Measurements from ENCODE around the gene BMP10. TPM values are rescaled to one million over a fixed set of nuclear protein-coding genes. Genes with fewer than 3 reads are reported as not detected.

Gene BMP10
- total RNA-seq, 1 experiment from 2014 or later, result not detected

GRCh38 chr2:68862889-68863288 is 8.3 kb downstream of the BMP10 start (continued):
- TF ChIP-seq ELF1 (IDR thresholded peaks at IDR 0.05; ENCODE audit: borderline replicate concordance, low read depth), result no peak
- TF ChIP-seq CBX3 (IDR thresholded peaks at IDR 0.05; ENCODE audit: low read depth), result no peak
- no peak for TF ChIP-seq ATF3 (IDR thresholded peaks at IDR 0.05)
- no peak for TF ChIP-seq EZH2phosphoT487 (IDR thresholded peaks at IDR 0.05; ENCODE audit: borderline replicate concordance)
- no peak for TF ChIP-seq ZFX (IDR thresholded peaks at IDR 0.05)
- TF ChIP-seq JUND (IDR thresholded peaks at IDR 0.05), result no peak
- TF ChIP-seq FOSL1 (IDR thresholded peaks at IDR 0.05; ENCODE audit: low read depth), result no peak

- Histone ChIP-seq H4K20me1 (ENCODE audit: insufficient read depth) (no peaks in the 10 kb centered on the region), H3K36me3 (ENCODE audit: control insufficient read depth in 1 of 2, insufficient read depth in 2 of 2, low read length in 2 of 2) (no peaks in the 10 kb centered on the region), H3K79me2 (ENCODE audit: insufficient read depth, low read length) (no peaks in the 10 kb centered on the region), H3K4me3 (replicated peaks in 1 of 2; ENCODE audit: low read depth in 1 of 2, low read length in 2 of 2) (no peak overlapping the region), H3K4me1 (ENCODE audit: control insufficient read depth in 1 of 2, insufficient read depth in 2 of 2, low read length in 2 of 2) (no peaks in the 10 kb centered on the region), H3K9ac (ENCODE audit: low read length) (no peak overlapping the region), H3K4me2 (ENCODE audit: low read length) (no peak overlapping the region), H3K9me2 (ENCODE audit: insufficient read depth) (no peaks in the 10 kb centered on the region), H3K27ac (ENCODE audit: low read depth, low read length) (no peak overlapping the region), H2AFZ (ENCODE audit: low read depth, low read length, poor library complexity, severe bottlenecking) (no peak overlapping the region), H3K27me3 (ENCODE audit: insufficient read depth, low read length) (peaks cover 28% of the 10 kb centered on the region; the same call in 1 of the 2 replicates), H3K9me3 (ENCODE audit: control insufficient read depth in 1 of 2, insufficient read depth in 1 of 2, low read depth in 1 of 2, low read length in 2 of 2) (no peaks in the 10 kb centered on the region)
- no peak for DNase-seq (ENCODE audit: low read depth, low spot score)
- POLR2A ChIA-PET, result no interaction called here
- CTCF ChIA-PET, result no interaction called here
- no peak for ATAC-seq
- BruUV-seq (replicated peaks), result no TSS peak
- RAD21 ChIA-PET (ENCODE audit: low non-redundant PET in 1 of 2, low total read pairs in 2 of 2, uncharacterized antibody in 2 of 2, unreplicated experiment in 2 of 2), result no interaction called here
- intact Hi-C loops (cut with micrococcal nuclease), result no loop called here
- TF ChIP-seq POLR2A (IDR thresholded peaks at IDR 0.05; ENCODE audit: borderline replicate concordance, extremely low read depth, insufficient read depth, insufficient read length), result no peak
- no peak for TF ChIP-seq CEBPB (IDR thresholded peaks at IDR 0.05; ENCODE audit: low read depth)
- no peak for TF ChIP-seq YY1 (IDR thresholded peaks at IDR 0.05; ENCODE audit: extremely low read depth, insufficient replicate concordance, low read depth, low read length)
- TF ChIP-seq SIN3A (IDR thresholded peaks at IDR 0.05; ENCODE audit: low read depth), result no peak
These were observed 9.9 kb downstream of the BMP10 start for GRCh38 chr2:68861330-68861729.

- Histone ChIP-seq H4K20me1 (ENCODE audit: insufficient read depth) (no peaks in the 10 kb centered on the region), H3K4me1 (ENCODE audit: control insufficient read depth in 1 of 2, insufficient read depth in 2 of 2, low read length in 2 of 2) (no peaks in the 10 kb centered on the region), H3K79me2 (ENCODE audit: insufficient read depth, low read length) (no peaks in the 10 kb centered on the region), H3K9ac (ENCODE audit: low read length) (no peak overlapping the region), H3K27me3 (ENCODE audit: insufficient read depth, low read length) (peaks cover 28% of the 10 kb centered on the region; the same call in 1 of the 2 replicates), H3K4me3 (replicated peaks in 1 of 2; ENCODE audit: low read depth in 1 of 2, low read length in 2 of 2) (no peak overlapping the region), H3K9me3 (ENCODE audit: control insufficient read depth in 1 of 2, insufficient read depth in 1 of 2, low read depth in 1 of 2, low read length in 2 of 2) (no peaks in the 10 kb centered on the region), H3K9me2 (ENCODE audit: insufficient read depth) (no peaks in the 10 kb centered on the region), H3K27ac (ENCODE audit: low read depth, low read length) (no peak overlapping the region), H2AFZ (ENCODE audit: low read depth, low read length, poor library complexity, severe bottlenecking) (no peak overlapping the region), H3K36me3 (ENCODE audit: control insufficient read depth in 1 of 2, insufficient read depth in 2 of 2, low read length in 2 of 2) (no peaks in the 10 kb centered on the region), H3K4me2 (ENCODE audit: low read length) (no peak overlapping the region)
- ATAC-seq, result no peak
- CTCF ChIA-PET, result no interaction called here
- no TSS peak for BruUV-seq (replicated peaks)
- no peak for DNase-seq (ENCODE audit: low read depth, low spot score)
- RAD21 ChIA-PET (ENCODE audit: low non-redundant PET in 1 of 2, low total read pairs in 2 of 2, uncharacterized antibody in 2 of 2, unreplicated experiment in 2 of 2), result no interaction called here
- intact Hi-C loops (cut with micrococcal nuclease), result no loop called here
- POLR2A ChIA-PET, result no interaction called here
- TF ChIP-seq EZH2 (IDR thresholded peaks at IDR 0.05), result no peak
- TF ChIP-seq YY1 (IDR thresholded peaks at IDR 0.05; ENCODE audit: extremely low read depth, insufficient replicate concordance, low read depth, low read length), result no peak
- no peak for TF ChIP-seq POLR2AphosphoS5 (IDR thresholded peaks at IDR 0.05; ENCODE audit: low read depth, low read length)
- no peak for TF ChIP-seq ATF3 (IDR thresholded peaks at IDR 0.05)
- no peak for TF ChIP-seq CBX3 (IDR thresholded peaks at IDR 0.05; ENCODE audit: low read depth)
- TF ChIP-seq SP1 (IDR thresholded peaks at IDR 0.05; ENCODE audit: low read depth), result no peak
- TF ChIP-seq POLR2A (IDR thresholded peaks at IDR 0.05; ENCODE audit: borderline replicate concordance, extremely low read depth, insufficient read depth, insufficient read length), result no peak
- TF ChIP-seq ZBTB33 (IDR thresholded peaks at IDR 0.05; ENCODE audit: extremely low read depth, insufficient replicate concordance, low read length), result no peak
- no peak for TF ChIP-seq ZNF274 (IDR thresholded peaks at IDR 0.05; ENCODE audit: low read depth, low read length)
These were observed 11.1 kb downstream of the BMP10 start for GRCh38 chr2:68860111-68860510.
